HepG2 (cell line): ENCODE measurements around the gene MRPS18C. TPM values are rescaled to one million over a fixed set of nuclear protein-coding genes. Genes with fewer than 3 reads are reported as not detected.
A peak's percentile ranks its signal among the peaks of the same experiment; 100 is the strongest.

Source experiments
- CCDC6 ChIP-seq: sonication (generic); formaldehyde crosslinking; IDR thresholded peaks from 2 replicates; pipeline ENCODE4 v1.8.1; 2022; ENCODE audit warnings: mild to moderate bottlenecking, missing genetic modification reagents, moderate library complexity
- MAZ ChIP-seq, 2 experiments: sonication (generic) in 1 of 2; formaldehyde crosslinking in 1 of 2; IDR thresholded peaks; 2 replicates each; pipeline versions ENCODE4 v1.5.0 to v1.6.1; 2012 to 2020; ENCODE audit warnings: low read depth in 2 of 2, mild to moderate bottlenecking in 2 of 2, borderline replicate concordance in 1 of 2, improper control_type of control experiment in 1 of 2, low read length in 1 of 2, missing genetic modification reagents in 1 of 2, moderate library complexity in 1 of 2
- NCOR1 ChIP-seq: fragments of 200-600 bp; sonication (generic); IDR thresholded peaks from 2 replicates; pipeline ENCODE4 v1.7.0; 2017; ENCODE audit warnings: antibody characterized with exemption, low read length, borderline replicate concordance
- NFKB2 ChIP-seq: sonication (generic); formaldehyde crosslinking; IDR thresholded peaks from 2 replicates; pipeline ENCODE4 v1.4.0; 2020; ENCODE audit warnings: missing genetic modification reagents, borderline replicate concordance
- TBX2 ChIP-seq: sonication (generic); formaldehyde crosslinking; IDR thresholded peaks from 2 replicates; pipeline ENCODE4 v1.5.0; 2020; ENCODE audit warnings: missing genetic modification reagents, mild to moderate bottlenecking, borderline replicate concordance
- ZFP90 ChIP-seq: sonication (generic); formaldehyde crosslinking; IDR thresholded peaks from 2 replicates; pipeline ENCODE4 v1.8.0; 2022; ENCODE audit warnings: missing genetic modification reagents, mild to moderate bottlenecking, inconsistent platforms, borderline replicate concordance
- ZNF446 ChIP-seq: sonication (generic); formaldehyde crosslinking; IDR thresholded peaks from 2 replicates; pipeline ENCODE4 v1.5.0; 2020; ENCODE audit warnings: mild to moderate bottlenecking, missing genetic modification reagents
- ZNF572 ChIP-seq: sonication (generic); formaldehyde crosslinking; IDR thresholded peaks from 2 replicates; pipeline ENCODE4 v1.5.1; 2020; ENCODE audit warnings: mild to moderate bottlenecking, missing genetic modification reagents
- ZNF678 ChIP-seq: sonication (generic); formaldehyde crosslinking; IDR thresholded peaks from 2 replicates; pipeline ENCODE4 v1.4.0; 2020; ENCODE audit warnings: mild to moderate bottlenecking, missing genetic modification reagents
- ZNF75D ChIP-seq: sonication (generic); formaldehyde crosslinking; IDR thresholded peaks from 2 replicates; pipeline ENCODE4 v1.8.1; 2023; ENCODE audit warnings: missing genetic modification reagents, mild to moderate bottlenecking, borderline replicate concordance
- ZSCAN25 ChIP-seq: sonication (generic); formaldehyde crosslinking; IDR thresholded peaks from 2 replicates; pipeline ENCODE4 v1.8.0; 2022; ENCODE audit warnings: mild to moderate bottlenecking, missing genetic modification reagents
- ZSCAN31 ChIP-seq: sonication (generic); formaldehyde crosslinking; IDR thresholded peaks from 2 replicates; pipeline ENCODE4 v1.5.0; 2020; ENCODE audit warnings: low read depth, mild to moderate bottlenecking, missing genetic modification reagents
- polyA plus RNA-seq, 8 experiments: library from polyadenylated mRNA; depleted of rRNA in 3 of 8; stranded (reverse) in 7 of 8; unstranded in 1 of 8; fragments of >200 nt; fragmentation: Illumina TruSeq in 4 of 8; extraction: Trizol in 4 of 8; gene quantifications; 2 replicates each; pipeline versions ENCODE4 v1.2.1 to v1.2.3, GENCODE V29; 2011 to 2016; ENCODE audit warnings: low read depth in 4 of 8, missing spikeins in 1 of 8, mixed read lengths in 1 of 8; ENCODE audit not compliant: insufficient read depth in 1 of 8
- total RNA-seq, 5 experiments: library from RNA; depleted of rRNA; stranded (reverse); fragments of >200 nt; fragmentation: Illumina TruSeq; extraction: Trizol; gene quantifications; 2 replicates each; pipeline ENCODE4 v1.2.3, GENCODE V29; 2016; ENCODE audit warnings: low read depth in 1 of 5
- TF ChIP-seq, protein P1 (sequence below): sonication (generic); formaldehyde crosslinking; IDR thresholded peaks from 2 replicates; pipeline ENCODE4 v1.4.0; 2020; ENCODE audit warnings: missing genetic modification reagents, borderline replicate concordance
- TF ChIP-seq, protein P2 (sequence below): IDR thresholded peaks from 2 replicates; pipeline ENCODE4 v1.6.1; 2016; ENCODE audit warnings: mild to moderate bottlenecking
- TF ChIP-seq, protein P3 (sequence below), 2 experiments: sonication (generic) in 1 of 2; formaldehyde crosslinking in 1 of 2; IDR thresholded peaks; 2 replicates each; pipeline versions ENCODE4 v1.5.1 to v1.6.1; 2011 to 2020; ENCODE audit warnings: borderline replicate concordance in 1 of 2, low read depth in 1 of 2, low read length in 1 of 2, mild to moderate bottlenecking in 1 of 2, missing genetic modification reagents in 1 of 2, moderate library complexity in 1 of 2

MRPS18C gene
- total and polyA plus RNA-seq, 2 of the 13 experiments (the other 11 are each of a cell fraction or from before 2014, with no cell fraction given), result 45.4 to 124 TPM

DNA sequence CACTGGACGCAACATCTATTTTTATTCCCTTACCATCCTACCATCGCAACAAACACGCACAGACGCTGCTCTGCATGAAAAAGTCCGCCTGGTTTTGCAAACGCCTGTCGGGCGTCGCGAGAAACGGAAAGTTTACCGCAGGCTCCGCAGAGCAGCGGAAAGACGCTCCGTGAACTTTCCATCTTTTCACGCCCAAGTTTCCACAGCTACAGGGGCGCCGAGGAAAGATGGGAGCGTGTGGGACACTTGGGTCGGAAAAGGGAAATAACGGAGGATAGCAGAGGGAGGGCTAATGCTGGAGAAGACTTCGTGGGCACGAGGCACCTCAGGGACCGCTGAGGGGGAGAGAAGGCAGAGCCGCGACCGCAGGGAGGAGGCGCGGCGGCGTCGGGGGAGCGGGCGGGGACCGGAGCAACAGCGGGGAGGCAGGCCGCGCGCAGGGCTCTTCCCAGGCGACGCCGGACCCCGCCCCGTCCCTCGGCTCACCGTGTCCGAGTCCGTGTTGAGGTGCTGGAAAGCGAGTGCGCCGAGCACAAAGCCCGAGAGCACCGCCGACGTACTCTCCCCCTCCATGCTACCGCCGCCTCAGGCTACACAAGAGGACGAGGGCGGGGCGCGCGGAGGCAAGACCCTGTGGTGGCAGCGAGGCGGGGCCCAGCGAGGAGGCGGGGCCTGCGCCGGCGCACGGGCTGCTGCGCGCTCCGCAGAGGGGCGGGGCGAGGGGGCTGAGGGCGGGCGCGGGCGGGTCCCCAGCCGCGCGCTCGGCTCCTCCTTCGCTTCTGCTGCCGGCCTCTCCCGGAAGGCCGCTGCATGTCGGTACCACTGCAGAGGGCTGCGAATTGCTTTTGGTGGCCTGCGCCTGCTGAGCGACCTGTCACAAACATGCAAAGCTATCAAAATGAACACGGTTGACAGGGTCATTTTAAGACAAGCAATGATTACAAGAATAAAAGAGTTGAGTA, 28.9 kb downstream of the MRPS18C start, which contains the start of gene ABRAXAS1 (continued):
- TF ChIP-seq, protein P1, sequence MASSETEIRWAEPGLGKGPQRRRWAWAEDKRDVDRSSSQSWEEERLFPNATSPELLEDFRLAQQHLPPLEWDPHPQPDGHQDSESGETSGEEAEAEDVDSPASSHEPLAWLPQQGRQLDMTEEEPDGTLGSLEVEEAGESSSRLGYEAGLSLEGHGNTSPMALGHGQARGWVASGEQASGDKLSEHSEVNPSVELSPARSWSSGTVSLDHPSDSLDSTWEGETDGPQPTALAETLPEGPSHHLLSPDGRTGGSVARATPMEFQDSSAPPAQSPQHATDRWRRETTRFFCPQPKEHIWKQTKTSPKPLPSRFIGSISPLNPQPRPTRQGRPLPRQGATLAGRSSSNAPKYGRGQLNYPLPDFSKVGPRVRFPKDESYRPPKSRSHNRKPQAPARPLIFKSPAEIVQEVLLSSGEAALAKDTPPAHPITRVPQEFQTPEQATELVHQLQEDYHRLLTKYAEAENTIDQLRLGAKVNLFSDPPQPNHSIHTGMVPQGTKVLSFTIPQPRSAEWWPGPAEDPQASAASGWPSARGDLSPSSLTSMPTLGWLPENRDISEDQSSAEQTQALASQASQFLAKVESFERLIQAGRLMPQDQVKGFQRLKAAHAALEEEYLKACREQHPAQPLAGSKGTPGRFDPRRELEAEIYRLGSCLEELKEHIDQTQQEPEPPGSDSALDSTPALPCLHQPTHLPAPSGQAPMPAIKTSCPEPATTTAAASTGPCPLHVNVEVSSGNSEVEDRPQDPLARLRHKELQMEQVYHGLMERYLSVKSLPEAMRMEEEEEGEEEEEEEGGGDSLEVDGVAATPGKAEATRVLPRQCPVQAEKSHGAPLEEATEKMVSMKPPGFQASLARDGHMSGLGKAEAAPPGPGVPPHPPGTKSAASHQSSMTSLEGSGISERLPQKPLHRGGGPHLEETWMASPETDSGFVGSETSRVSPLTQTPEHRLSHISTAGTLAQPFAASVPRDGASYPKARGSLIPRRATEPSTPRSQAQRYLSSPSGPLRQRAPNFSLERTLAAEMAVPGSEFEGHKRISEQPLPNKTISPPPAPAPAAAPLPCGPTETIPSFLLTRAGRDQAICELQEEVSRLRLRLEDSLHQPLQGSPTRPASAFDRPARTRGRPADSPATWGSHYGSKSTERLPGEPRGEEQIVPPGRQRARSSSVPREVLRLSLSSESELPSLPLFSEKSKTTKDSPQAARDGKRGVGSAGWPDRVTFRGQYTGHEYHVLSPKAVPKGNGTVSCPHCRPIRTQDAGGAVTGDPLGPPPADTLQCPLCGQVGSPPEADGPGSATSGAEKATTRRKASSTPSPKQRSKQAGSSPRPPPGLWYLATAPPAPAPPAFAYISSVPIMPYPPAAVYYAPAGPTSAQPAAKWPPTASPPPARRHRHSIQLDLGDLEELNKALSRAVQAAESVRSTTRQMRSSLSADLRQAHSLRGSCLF (CRISPR knock-in tag), result no peak
- TF ChIP-seq ZNF678 (CRISPR knock-in tag), result no peak
- TF ChIP-seq, protein P2, sequence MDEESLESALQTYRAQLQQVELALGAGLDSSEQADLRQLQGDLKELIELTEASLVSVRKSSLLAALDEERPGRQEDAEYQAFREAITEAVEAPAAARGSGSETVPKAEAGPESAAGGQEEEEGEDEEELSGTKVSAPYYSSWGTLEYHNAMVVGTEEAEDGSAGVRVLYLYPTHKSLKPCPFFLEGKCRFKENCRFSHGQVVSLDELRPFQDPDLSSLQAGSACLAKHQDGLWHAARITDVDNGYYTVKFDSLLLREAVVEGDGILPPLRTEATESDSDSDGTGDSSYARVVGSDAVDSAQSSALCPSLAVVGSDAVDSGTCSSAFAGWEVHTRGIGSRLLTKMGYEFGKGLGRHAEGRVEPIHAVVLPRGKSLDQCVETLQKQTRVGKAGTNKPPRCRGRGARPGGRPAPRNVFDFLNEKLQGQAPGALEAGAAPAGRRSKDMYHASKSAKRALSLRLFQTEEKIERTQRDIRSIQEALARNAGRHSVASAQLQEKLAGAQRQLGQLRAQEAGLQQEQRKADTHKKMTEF (CRISPR knock-in tag), result peak; percentile 72
- TF ChIP-seq ZNF446, result peak; percentile 53; the same call in 1 of the 2 replicates
- no peak for TF ChIP-seq ZNF75D (CRISPR knock-in tag)
- TF ChIP-seq CCDC6, result peak; percentile 89
- TF ChIP-seq NFKB2 (CRISPR knock-in tag), result peak; percentile 95
- TF ChIP-seq ZSCAN31, result peak; percentile 94
- peak; percentile 64; the same call in 1 of the 2 replicates for TF ChIP-seq TBX2 (CRISPR knock-in tag)
- peak; percentile 68 for TF ChIP-seq MAZ (IDR thresholded peaks at IDR 0.05; ENCODE audit: borderline replicate concordance, low read depth, low read length)
- TF ChIP-seq MAZ (CRISPR knock-in tag; IDR thresholded peaks at IDR 0.05; ENCODE audit: low read depth), result peak; percentile 92
- TF ChIP-seq ZFP90 (CRISPR knock-in tag), result no peak; the same call in 1 of the 2 replicates
- no peak for TF ChIP-seq NCOR1
- peak; percentile 93 for TF ChIP-seq ZSCAN25 (CRISPR knock-in tag)
- TF ChIP-seq, protein P3, sequence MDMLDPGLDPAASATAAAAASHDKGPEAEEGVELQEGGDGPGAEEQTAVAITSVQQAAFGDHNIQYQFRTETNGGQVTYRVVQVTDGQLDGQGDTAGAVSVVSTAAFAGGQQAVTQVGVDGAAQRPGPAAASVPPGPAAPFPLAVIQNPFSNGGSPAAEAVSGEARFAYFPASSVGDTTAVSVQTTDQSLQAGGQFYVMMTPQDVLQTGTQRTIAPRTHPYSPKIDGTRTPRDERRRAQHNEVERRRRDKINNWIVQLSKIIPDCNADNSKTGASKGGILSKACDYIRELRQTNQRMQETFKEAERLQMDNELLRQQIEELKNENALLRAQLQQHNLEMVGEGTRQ (IDR thresholded peaks at IDR 0.05; ENCODE audit: low read depth, low read length), result no peak
- TF ChIP-seq, protein P3 (CRISPR knock-in tag; IDR thresholded peaks at IDR 0.05; ENCODE audit: borderline replicate concordance), result no peak
- TF ChIP-seq ZNF572 (CRISPR knock-in tag), result no peak; the same call in 1 of the 2 replicates
